Esophagus muscularis mucosa (tissue), 3 donors: ENCODE data around the gene PHIP.

Experiments
- POLR2A ChIP-seq: fragments of 450-650 bp; IDR thresholded peaks from one replicate; pipeline ENCODE4 v1.6.1; 2017; ENCODE audit warnings: antibody characterized with exemption, moderate library complexity, mild to moderate bottlenecking, low read depth
- TF ChIP-seq, protein P1 (sequence below), 3 experiments: fragments of 200-600 bp in 2 of 3; fragments of 450-650 bp in 1 of 3; sonication (generic) in 2 of 3; IDR thresholded peaks; one replicate each; pipeline ENCODE4 v1.5.1; 2017 to 2019; ENCODE audit warnings: antibody characterized with exemption in 3 of 3, mild to moderate bottlenecking in 2 of 3, moderate library complexity in 1 of 3

DNA sequence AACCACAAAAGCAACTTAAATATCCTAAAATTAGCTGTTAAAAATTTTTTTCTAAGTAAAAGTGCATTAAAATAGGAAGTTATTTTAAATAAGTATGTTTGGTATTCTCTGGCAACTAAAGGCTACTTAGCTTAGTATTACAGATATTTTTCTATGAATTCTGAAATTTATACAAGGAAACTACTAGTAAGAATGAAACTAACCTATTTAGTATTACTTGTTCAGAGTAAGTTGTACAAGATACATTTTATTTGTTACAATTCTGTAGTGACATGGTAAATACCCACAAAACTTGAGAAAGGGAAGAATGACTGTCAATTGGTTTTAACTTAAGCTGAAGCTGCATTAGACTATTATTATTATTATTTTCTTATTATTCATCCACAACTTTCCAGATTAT is 6.5 kb downstream of the PHIP start:
- TF ChIP-seq, protein P1, sequence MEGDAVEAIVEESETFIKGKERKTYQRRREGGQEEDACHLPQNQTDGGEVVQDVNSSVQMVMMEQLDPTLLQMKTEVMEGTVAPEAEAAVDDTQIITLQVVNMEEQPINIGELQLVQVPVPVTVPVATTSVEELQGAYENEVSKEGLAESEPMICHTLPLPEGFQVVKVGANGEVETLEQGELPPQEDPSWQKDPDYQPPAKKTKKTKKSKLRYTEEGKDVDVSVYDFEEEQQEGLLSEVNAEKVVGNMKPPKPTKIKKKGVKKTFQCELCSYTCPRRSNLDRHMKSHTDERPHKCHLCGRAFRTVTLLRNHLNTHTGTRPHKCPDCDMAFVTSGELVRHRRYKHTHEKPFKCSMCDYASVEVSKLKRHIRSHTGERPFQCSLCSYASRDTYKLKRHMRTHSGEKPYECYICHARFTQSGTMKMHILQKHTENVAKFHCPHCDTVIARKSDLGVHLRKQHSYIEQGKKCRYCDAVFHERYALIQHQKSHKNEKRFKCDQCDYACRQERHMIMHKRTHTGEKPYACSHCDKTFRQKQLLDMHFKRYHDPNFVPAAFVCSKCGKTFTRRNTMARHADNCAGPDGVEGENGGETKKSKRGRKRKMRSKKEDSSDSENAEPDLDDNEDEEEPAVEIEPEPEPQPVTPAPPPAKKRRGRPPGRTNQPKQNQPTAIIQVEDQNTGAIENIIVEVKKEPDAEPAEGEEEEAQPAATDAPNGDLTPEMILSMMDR (IDR thresholded peaks at IDR 0.05): no peak
- no peak for TF ChIP-seq POLR2A
